Tibial nerve (tissue), 4 donors: ENCODE measurements around the gene CUX1. TPM values are rescaled to one million over a fixed set of nuclear protein-coding genes. Genes with fewer than 3 reads are reported as not detected.

Source experiments
- DNase-seq, 2 donors: peaks; one replicate each; pipeline ENCODE4 v3.0.0-alpha.2; 2019; ENCODE audit warnings: low spot score in 2 of 2
- H3K27ac ChIP-seq, 4 donors: fragments of 200-600 bp; sonication (generic) in 3 of 4; one replicate each; pipeline ENCODE4 v1.5.1; 2017 to 2019; ENCODE audit warnings: mild to moderate bottlenecking in 1 of 4
- H3K27me3 ChIP-seq, 2 donors: fragments of 200-600 bp; sonication (generic) in 1 of 2; one replicate each; pipeline versions ENCODE4 v1.5.1 to v1.6.0; 2017 to 2019
- H3K36me3 ChIP-seq, 3 donors: fragments of 200-600 bp; sonication (generic); one replicate each; pipeline ENCODE4 v1.5.1; 2018 to 2019
- H3K4me1 ChIP-seq, 4 donors: fragments of 200-600 bp; sonication (generic) in 3 of 4; one replicate each; pipeline ENCODE4 v1.5.1; 2017 to 2019
- H3K4me3 ChIP-seq, 4 donors: fragments of 200-600 bp; sonication (generic) in 3 of 4; one replicate each; pipeline ENCODE4 v1.5.1; 2017 to 2019; ENCODE audit warnings: mild to moderate bottlenecking in 1 of 4, moderate library complexity in 1 of 4
- H3K9me3 ChIP-seq, 4 donors: fragments of 200-600 bp; sonication (generic) in 3 of 4; one replicate each; pipeline ENCODE4 v1.5.1; 2017 to 2019
- CTCF ChIP-seq, 5 experiments: fragments of 200-600 bp in 3 of 5; fragments of 450-650 bp in 2 of 5; sonication (generic) in 3 of 5; IDR thresholded peaks; one replicate each; pipeline ENCODE4 v1.5.1; 2016 to 2019; ENCODE audit warnings: antibody characterized with exemption in 5 of 5, mild to moderate bottlenecking in 3 of 5, moderate library complexity in 2 of 5
- EP300 ChIP-seq, 2 donors: sonication (generic); formaldehyde crosslinking; IDR thresholded peaks; one replicate each; pipeline ENCODE4 v1.6.1; 2017; ENCODE audit warnings: antibody characterized with exemption in 2 of 2, mild to moderate bottlenecking in 1 of 2
- POLR2A ChIP-seq, 2 donors: fragments of 450-650 bp; IDR thresholded peaks; one replicate each; pipeline ENCODE4 v1.6.1; 2017; ENCODE audit warnings: antibody characterized with exemption in 2 of 2, mild to moderate bottlenecking in 2 of 2, moderate library complexity in 2 of 2
- WGBS, 2 donors: methylation state at CpG; one replicate each; pipeline ENCODE4 v1.1.5; 2018; 5-methylcytosine and 5-hydroxymethylcytosine counted together
- total RNA-seq, 4 donors: library from RNA; depleted of rRNA; stranded (reverse); fragments of >200 nt; gene quantifications; one replicate each; pipeline ENCODE4 v1.1.0, GENCODE V29; 2016

The CUX1 gene
- total RNA-seq, 4 donors from 2014 or later, result 74.5 to 104 (median 84.3) TPM

- Histone ChIP-seq H3K36me3 (no peaks in the 10 kb centered on the region), H3K27me3 (no peaks in the 10 kb centered on the region), H3K4me3 (no peak overlapping the region), H3K4me1 (peaks cover 0 to 23% (median 0%) of the 10 kb centered on the region in 4 donors), H3K9me3 (no peaks in the 10 kb centered on the region), H3K27ac (peak overlapping the region in 1 of 4 donors; percentile 40)
- TF ChIP-seq POLR2A (IDR thresholded peaks at IDR 0.05) (no peak), EP300 (IDR thresholded peaks at IDR 0.05) (no peak), CTCF (IDR thresholded peaks at IDR 0.05) (no peak)
- 87% methylated on average over 11 of the region's 11 CpGs for WGBS, 2 donors
- no peak for DNase-seq
Measured at GRCh38 chr7:101868191-101868950, 50.9 kb downstream of the CUX1 start.

- H3K9me3 ChIP-seq, result no peaks in the 10 kb centered on the region
- H3K36me3 ChIP-seq, result no peaks in the 10 kb centered on the region
- no peak for TF ChIP-seq POLR2A (IDR thresholded peaks at IDR 0.05)
- TF ChIP-seq EP300 (IDR thresholded peaks at IDR 0.05), result no peak
- H3K27ac ChIP-seq, result peak overlapping the region in 1 of 4 donors; percentile 47
- H3K27me3 ChIP-seq, result no peaks in the 10 kb centered on the region
- peaks cover 0 to 31% (median 0%) of the 10 kb centered on the region in 4 donors for H3K4me1 ChIP-seq
- 77 to 78% methylated on average over 38 of the region's 38 CpGs for WGBS, 2 donors
- H3K4me3 ChIP-seq, result no peak overlapping the region
- DNase-seq, result no peak
Measured at GRCh38 chr7:101869026-101869900, 51.8 kb downstream of the CUX1 start.

- Histone ChIP-seq H3K36me3 (no peaks in the 10 kb centered on the region), H3K27me3 (no peaks in the 10 kb centered on the region), H3K9me3 (no peaks in the 10 kb centered on the region), H3K4me3 (no peak overlapping the region), H3K27ac (peak overlapping the region in 1 of 4 donors; percentile 47), H3K4me1 (peaks cover 0 to 34% (median 0%) of the 10 kb centered on the region in 4 donors)
- DNase-seq, result no peak
- no peak for TF ChIP-seq POLR2A (IDR thresholded peaks at IDR 0.05)
- TF ChIP-seq CTCF (IDR thresholded peaks at IDR 0.05), result no peak
- no peak for TF ChIP-seq EP300 (IDR thresholded peaks at IDR 0.05)
- 74 to 76% methylated on average over 7 of the region's 7 CpGs for WGBS, 2 donors
Measured at GRCh38 chr7:101869901-101870290, 52.5 kb downstream of the CUX1 start.

GRCh38 chr7:101870361-101871062 is 53.1 kb downstream of the CUX1 start:
- H3K36me3 ChIP-seq, result no peaks in the 10 kb centered on the region
- 68 to 70% methylated on average over 12 of the region's 12 CpGs for WGBS, 2 donors
- H3K4me1 ChIP-seq, result peaks cover 0 to 34% (median 0%) of the 10 kb centered on the region in 4 donors
- no peak for TF ChIP-seq POLR2A (IDR thresholded peaks at IDR 0.05)
- no peak for TF ChIP-seq CTCF (IDR thresholded peaks at IDR 0.05)
- no peak for TF ChIP-seq EP300 (IDR thresholded peaks at IDR 0.05)
- H3K27ac ChIP-seq, result peak overlapping the region in 1 of 4 donors; percentile 47
- H3K4me3 ChIP-seq, result no peak overlapping the region
- no peaks in the 10 kb centered on the region for H3K27me3 ChIP-seq
- no peaks in the 10 kb centered on the region for H3K9me3 ChIP-seq
- no peak for DNase-seq

- WGBS, 2 donors, result 97 to 99% methylated on average over 9 of the region's 9 CpGs
- Histone ChIP-seq H3K9me3 (no peaks in the 10 kb centered on the region), H3K4me3 (no peak overlapping the region), H3K27ac (no peak overlapping the region), H3K4me1 (peaks cover 0 to 34% (median 0%) of the 10 kb centered on the region in 4 donors), H3K27me3 (no peaks in the 10 kb centered on the region), H3K36me3 (no peaks in the 10 kb centered on the region)
- no peak for DNase-seq
- no peak for TF ChIP-seq EP300 (IDR thresholded peaks at IDR 0.05)
Measured at GRCh38 chr7:101871351-101871750, 53.9 kb downstream of the CUX1 start.
